Ovary (tissue), 9 donors: ENCODE results near the gene TNFRSF25. TPM values are rescaled to one million over a fixed set of nuclear protein-coding genes. Genes with fewer than 3 reads are reported as not detected.

Experiments used
- DNase-seq, 5 donors: peaks; one replicate each; pipeline ENCODE4 v3.0.0-alpha.2; 2019 to 2020
- H3K27ac ChIP-seq, 2 donors: fragments of 200-600 bp; one replicate each; pipeline versions ENCODE4 v1.5.1 to v1.8.0; 2019 to 2022
- H3K27me3 ChIP-seq: fragments of 200-600 bp; one replicate; pipeline ENCODE4 v1.8.0; 2022
- H3K36me3 ChIP-seq: fragments of 200-600 bp; sonication (generic); one replicate; pipeline ENCODE4 v1.5.1; 2019
- H3K4me1 ChIP-seq: one replicate; pipeline ENCODE4 v1.8.1; 2013; ENCODE audit warnings: mild to moderate bottlenecking, moderate library complexity; ENCODE audit not compliant: insufficient read depth
- H3K4me3 ChIP-seq: fragments of 200-600 bp; sonication (generic); one replicate; pipeline ENCODE4 v1.5.1; 2017
- H3K9me3 ChIP-seq, 2 donors: fragments of 200-600 bp in 1 of 2; sonication (generic) in 1 of 2; one replicate each; pipeline versions ENCODE4 v1.5.1 to v1.8.1; 2013 to 2019; ENCODE audit warnings: mild to moderate bottlenecking in 1 of 2, moderate library complexity in 1 of 2
- EP300 ChIP-seq: sonication (generic); formaldehyde crosslinking; IDR thresholded peaks from one replicate; pipeline ENCODE4 v1.6.1; 2017; ENCODE audit warnings: antibody characterized with exemption
- POLR2A ChIP-seq: fragments of 450-650 bp; IDR thresholded peaks from one replicate; pipeline ENCODE4 v1.6.1; 2017; ENCODE audit warnings: antibody characterized with exemption, mild to moderate bottlenecking, moderate library complexity
- WGBS, 3 donors: extraction: QIAGEN DNeasy Blood & Tissue Kit in 1 of 3; methylation state at CpG; one replicate each; pipeline versions ENCODE4 v1.1.5 to v1.1.7; 2013 to 2017; 5-methylcytosine and 5-hydroxymethylcytosine counted together
- intact Hi-C, 4 donors: fragments of 100-400 bp; cut with DNase I; formaldehyde crosslinking; loops; one replicate each; pipeline versions ENCODE4 v1.11.0 to v1.15.1; 2022 to 2023
- polyA plus RNA-seq, 2 donors: library from polyadenylated mRNA; stranded (reverse); fragments of 200-250 nt in 1 of 2; fragments of 350-450 nt in 1 of 2; fragmentation: Illumina TruSeq in 1 of 2; extraction: RNeasy Lipid Tissue Mini Kit (QIAGEN cat#74804) in 1 of 2; gene quantifications; one replicate each; pipeline ENCODE4 v1.2.3, GENCODE V29; 2013 to 2014
- total RNA-seq, 7 donors: library from RNA; depleted of rRNA in 2 of 7; stranded (reverse); fragments of >200 nt in 2 of 7; fragmentation: NEBNext Ultra II Directional in 3 of 7; extraction: Animal tissue kit (Norgen Biotek cat#: 25700) in 3 of 7; gene quantifications; one replicate each; pipeline versions ENCODE4 v1.1.0 to v1.2.4, GENCODE V29; 2016 to 2023
- TF ChIP-seq, protein P1 (sequence below), 3 donors: fragments of 450-650 bp in 2 of 3; fragments of 200-600 bp in 1 of 3; IDR thresholded peaks; one replicate each; pipeline versions ENCODE4 v1.5.1 to v1.8.0; 2016 to 2022; ENCODE audit warnings: antibody characterized with exemption in 3 of 3, mild to moderate bottlenecking in 1 of 3
- donor health status: DM: no; HTN: no; CAD: no; lungs with moderate emphysema.
- donor health status: DM: no; HTN: no; CAD: no.
- donor health status: Bipolar disorder and iron deficiency.
- donor health status: DM: yes; HTN: yes; CAD: no.
- donor health status: DM: no; HTN: no; CAD: no.
- donor health status: DM: yes; HTN: yes; CAD: no.

TNFRSF25 gene
- total and polyA plus RNA-seq, 9 donors, result 1.7 to 13.1 (median 7.7) TPM

GRCh38 chr1:6512245-6512907 lies 46.4 kb upstream of the TNFRSF25 start:
- intact Hi-C loops, result no loop called here
- Histone ChIP-seq H3K27me3 (no peaks in the 10 kb centered on the region), H3K27ac (no peak overlapping the region), H3K9me3 (no peaks in the 10 kb centered on the region), H3K4me1 (peaks cover 3% of the 10 kb centered on the region), H3K36me3 (no peaks in the 10 kb centered on the region), H3K4me3 (no peak overlapping the region)
- TF ChIP-seq EP300 (no peak), POLR2A (no peak)
- TF ChIP-seq, protein P1, sequence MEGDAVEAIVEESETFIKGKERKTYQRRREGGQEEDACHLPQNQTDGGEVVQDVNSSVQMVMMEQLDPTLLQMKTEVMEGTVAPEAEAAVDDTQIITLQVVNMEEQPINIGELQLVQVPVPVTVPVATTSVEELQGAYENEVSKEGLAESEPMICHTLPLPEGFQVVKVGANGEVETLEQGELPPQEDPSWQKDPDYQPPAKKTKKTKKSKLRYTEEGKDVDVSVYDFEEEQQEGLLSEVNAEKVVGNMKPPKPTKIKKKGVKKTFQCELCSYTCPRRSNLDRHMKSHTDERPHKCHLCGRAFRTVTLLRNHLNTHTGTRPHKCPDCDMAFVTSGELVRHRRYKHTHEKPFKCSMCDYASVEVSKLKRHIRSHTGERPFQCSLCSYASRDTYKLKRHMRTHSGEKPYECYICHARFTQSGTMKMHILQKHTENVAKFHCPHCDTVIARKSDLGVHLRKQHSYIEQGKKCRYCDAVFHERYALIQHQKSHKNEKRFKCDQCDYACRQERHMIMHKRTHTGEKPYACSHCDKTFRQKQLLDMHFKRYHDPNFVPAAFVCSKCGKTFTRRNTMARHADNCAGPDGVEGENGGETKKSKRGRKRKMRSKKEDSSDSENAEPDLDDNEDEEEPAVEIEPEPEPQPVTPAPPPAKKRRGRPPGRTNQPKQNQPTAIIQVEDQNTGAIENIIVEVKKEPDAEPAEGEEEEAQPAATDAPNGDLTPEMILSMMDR (IDR thresholded peaks at IDR 0.05), result no peak
- WGBS, 3 donors, result 78 to 87% (median 87%) methylated on average over 18 to 19 of the region's 19 CpGs
- DNase-seq, result no peak

GRCh38 chr1:6511561-6512244 lies 45.7 kb upstream of the TNFRSF25 start:
- Histone ChIP-seq H3K36me3 (no peaks in the 10 kb centered on the region), H3K4me1 (peaks cover 3% of the 10 kb centered on the region), H3K9me3 (no peaks in the 10 kb centered on the region), H3K27me3 (no peaks in the 10 kb centered on the region), H3K4me3 (no peak overlapping the region), H3K27ac (no peak overlapping the region)
- no peak for DNase-seq
- TF ChIP-seq EP300 (no peak), POLR2A (no peak)
- TF ChIP-seq, protein P1 (IDR thresholded peaks at IDR 0.05), result no peak
- intact Hi-C loops, result no loop called here
- 79 to 87% (median 85%) methylated on average over 16 of the region's 16 CpGs for WGBS, 3 donors

- intact Hi-C loops, result no loop called here
- no peak for DNase-seq
- peaks cover 3% of the 10 kb centered on the region for H3K4me1 ChIP-seq
- H3K4me3 ChIP-seq, result no peak overlapping the region
- H3K9me3 ChIP-seq, result no peaks in the 10 kb centered on the region
- no peak overlapping the region for H3K27ac ChIP-seq
- WGBS, 3 donors, result 60 to 71% (median 71%) methylated on average over 5 to 6 of the region's 6 CpGs
- TF ChIP-seq POLR2A (no peak), EP300 (no peak)
- TF ChIP-seq, protein P1 (IDR thresholded peaks at IDR 0.05), result no peak
- H3K27me3 ChIP-seq, result no peaks in the 10 kb centered on the region
- no peaks in the 10 kb centered on the region for H3K36me3 ChIP-seq
Measured at GRCh38 chr1:6511056-6511455, 45.1 kb upstream of the TNFRSF25 start.

DNA sequence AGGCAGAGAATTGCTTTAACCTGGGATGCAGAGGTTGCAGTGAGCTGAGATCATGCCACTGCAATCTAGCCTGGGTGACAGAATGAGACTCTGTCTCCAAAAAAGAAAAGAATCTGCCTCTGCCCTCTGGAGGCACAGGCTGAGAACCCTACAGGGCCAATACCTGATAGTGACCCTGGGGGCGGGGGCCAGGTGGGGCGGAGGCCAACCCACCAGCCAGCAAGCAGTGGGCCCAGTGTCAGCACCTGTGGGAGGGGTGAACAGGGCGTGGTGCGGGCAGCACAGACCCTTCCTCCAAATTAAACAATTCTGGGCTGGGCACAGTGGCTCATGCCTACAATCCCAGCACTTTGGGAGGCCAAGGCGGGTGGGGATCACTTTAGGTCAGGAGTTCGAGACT lies 44.5 kb upstream of the TNFRSF25 start:
- Histone ChIP-seq H3K4me1 (peaks cover 3% of the 10 kb centered on the region), H3K36me3 (no peaks in the 10 kb centered on the region), H3K27me3 (no peaks in the 10 kb centered on the region), H3K27ac (no peak overlapping the region), H3K4me3 (no peak overlapping the region), H3K9me3 (no peaks in the 10 kb centered on the region)
- intact Hi-C loops, result no loop called here
- DNase-seq, result no peak
- TF ChIP-seq POLR2A, result no peak
- no peak for TF ChIP-seq EP300
- TF ChIP-seq, protein P1 (IDR thresholded peaks at IDR 0.05), result no peak
- WGBS, 3 donors, result 79 to 93% (median 79%) methylated on average over 6 of the region's 6 CpGs
